Measurements from ENCODE around the gene PRMT1. TPM values are rescaled to one million over a fixed set of nuclear protein-coding genes. Genes with fewer than 3 reads are reported as not detected.
"Not testable (repeated sequence)": the region's sequence is repeated elsewhere in the genome, so short reads cannot be mapped to it uniquely, and the experiment has no call there.

Gene PRMT1
- total and polyA plus RNA-seq, 2 donors, result 121 to 215 TPM

DNA sequence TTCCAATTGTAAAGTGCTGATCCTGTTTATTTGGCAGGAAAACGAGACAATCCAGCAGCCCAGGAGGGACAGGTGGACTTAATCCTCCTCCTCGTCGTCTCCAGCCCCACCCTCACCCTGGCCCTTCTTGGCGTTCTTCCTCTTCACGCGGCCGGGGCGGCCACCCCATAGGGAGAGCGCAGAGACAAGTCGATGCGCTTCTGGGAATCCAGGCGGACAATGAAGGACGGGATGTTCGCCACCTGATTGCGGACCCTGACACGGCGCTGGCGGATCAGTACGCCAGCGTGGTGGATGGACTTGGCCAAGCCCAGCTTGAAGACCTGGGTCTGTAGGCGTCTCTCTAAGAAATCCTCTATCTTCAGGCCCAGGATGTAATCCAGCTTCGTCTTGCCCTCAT, 42.3 kb downstream of the PRMT1 start:
- H3K4me3 ChIP-seq (ENCODE audit: low read depth, low read length); H3K36me3 ChIP-seq (ENCODE audit: insufficient read depth); H3K4me1 ChIP-seq (ENCODE audit: insufficient read depth); H3K27ac ChIP-seq (ENCODE audit: low read depth); DNase-seq (ENCODE audit: extremely low spot score): not testable (repeated sequence)
- 74% methylated on average over 22 of the region's 22 CpGs for WGBS

DNA sequence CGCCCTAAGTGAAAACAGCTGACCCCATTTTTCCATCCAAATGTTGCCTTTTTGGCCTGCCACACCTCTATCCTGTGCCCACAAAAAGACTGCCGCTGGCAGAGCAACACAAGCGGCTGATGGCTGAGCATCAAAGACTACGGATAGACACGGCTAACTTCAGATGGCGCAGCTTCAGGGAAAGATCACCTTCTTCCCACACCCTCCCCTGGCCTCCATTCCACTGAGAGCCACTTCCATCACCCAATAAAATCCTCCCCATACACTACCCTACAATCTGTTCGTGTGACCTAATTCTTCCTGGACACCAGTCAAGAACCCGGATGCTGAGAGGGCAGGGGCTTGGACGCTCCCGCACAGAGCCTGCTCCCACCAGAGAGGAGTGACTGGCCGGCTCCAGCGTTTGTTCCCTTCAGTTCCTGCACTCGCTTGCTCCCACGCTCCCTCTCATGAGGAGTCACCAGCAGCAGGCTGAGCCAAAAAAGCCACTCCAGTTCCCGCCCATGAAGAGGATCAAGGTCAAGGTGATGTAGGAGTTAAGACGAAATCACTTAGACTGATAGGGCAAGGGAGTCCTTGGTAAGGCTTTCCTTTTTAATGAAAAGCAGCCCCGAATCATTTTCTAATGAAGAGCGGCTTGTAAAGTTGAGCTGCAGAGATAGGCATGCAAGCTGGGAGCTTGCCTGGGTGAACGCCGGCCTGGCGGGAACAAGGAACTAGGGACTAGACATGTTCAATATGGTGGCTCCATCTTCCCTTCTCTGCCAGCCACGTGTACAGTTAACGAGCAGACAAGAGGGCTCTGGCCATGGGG, 50.4 kb downstream of the PRMT1 start:
- WGBS, result 25% methylated on average over 23 of the region's 23 CpGs
- DNase-seq (ENCODE audit: extremely low spot score), result peak; percentile 83
- Histone ChIP-seq H3K36me3 (ENCODE audit: insufficient read depth) (no peaks in the 10 kb centered on the region), H3K4me3 (ENCODE audit: low read depth, low read length) (no peak overlapping the region), H3K4me1 (ENCODE audit: insufficient read depth) (no peaks in the 10 kb centered on the region), H3K27ac (ENCODE audit: low read depth) (no peak overlapping the region)

DNA sequence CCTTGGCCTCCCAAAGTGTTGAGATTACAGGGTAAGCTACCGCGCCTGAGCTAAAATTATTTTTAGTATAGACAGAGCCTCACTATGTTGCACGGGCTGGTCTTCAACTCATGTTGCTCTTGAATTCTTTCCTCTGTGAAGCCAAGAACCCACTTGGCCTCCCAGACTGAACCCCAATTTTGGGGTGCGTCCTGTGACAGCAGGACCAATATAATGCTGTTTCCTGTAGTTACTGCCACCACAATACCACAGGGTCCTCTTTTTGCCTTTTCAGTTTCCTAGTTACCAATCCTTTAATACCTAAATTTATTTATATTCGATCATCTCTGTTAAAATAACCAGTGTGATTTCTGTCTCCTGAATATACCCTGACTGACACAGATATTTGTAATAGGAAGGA, 53.1 kb downstream of the PRMT1 start:
- H3K4me3 ChIP-seq (ENCODE audit: low read depth, low read length), result no peak overlapping the region
- DNase-seq (ENCODE audit: extremely low spot score), result no peak
- no peak overlapping the region for H3K27ac ChIP-seq (ENCODE audit: low read depth)
- H3K36me3 ChIP-seq (ENCODE audit: insufficient read depth), result no peaks in the 10 kb centered on the region
- no peaks in the 10 kb centered on the region for H3K4me1 ChIP-seq (ENCODE audit: insufficient read depth)
- WGBS, result 75% methylated on average over 5 of the region's 5 CpGs

Small RNA genes lying within 50 kb of the gene (small RNA-seq; reads per million reads assigned to genes)
- gene MIR5088, result not detected

Other genes starting within 250 kb of the PRMT1 start
- gene SLC17A7, start 235.7 kb upstream of the PRMT1 start, total RNA-seq, result 0.85 TPM
- 2.1 TPM for gene SLC17A7, start 235.7 kb upstream of the PRMT1 start, polyA plus RNA-seq
- 49.6 TPM for gene PIH1D1, start 225.5 kb upstream of the PRMT1 start, total RNA-seq
- gene PIH1D1, start 225.5 kb upstream of the PRMT1 start, polyA plus RNA-seq, result 69.6 TPM
- 14.2 TPM for gene ALDH16A1, start 224.0 kb upstream of the PRMT1 start, total RNA-seq
- gene ALDH16A1, start 224.0 kb upstream of the PRMT1 start, polyA plus RNA-seq, result 34.7 TPM
- gene FLT3LG, start 203.1 kb upstream of the PRMT1 start, total RNA-seq, result 3.4 TPM
- gene FLT3LG, start 203.1 kb upstream of the PRMT1 start, polyA plus RNA-seq, result 18.8 TPM
- 2,198 TPM for gene RPL13A, start 189.7 kb upstream of the PRMT1 start, total RNA-seq
- 3,726 TPM for gene RPL13A, start 189.7 kb upstream of the PRMT1 start, polyA plus RNA-seq
- 1,853 TPM for gene RPS11, start 180.8 kb upstream of the PRMT1 start, total RNA-seq
- 3,946 TPM for gene RPS11, start 180.8 kb upstream of the PRMT1 start, polyA plus RNA-seq
- 118 TPM for gene FCGRT, start 164.6 kb upstream of the PRMT1 start, total RNA-seq
- gene FCGRT, start 164.6 kb upstream of the PRMT1 start, polyA plus RNA-seq, result 200 TPM
- gene RCN3, start 149.3 kb upstream of the PRMT1 start, total RNA-seq, result 50.2 TPM
- gene RCN3, start 149.3 kb upstream of the PRMT1 start, polyA plus RNA-seq, result 31.2 TPM
- 33.0 TPM for gene NOSIP, start 96.7 kb upstream of the PRMT1 start, total RNA-seq
- 67.2 TPM for gene NOSIP, start 96.7 kb upstream of the PRMT1 start, polyA plus RNA-seq
- gene PRRG2, start 96.0 kb upstream of the PRMT1 start, total RNA-seq, result 1.6 TPM
- gene PRRG2, start 96.0 kb upstream of the PRMT1 start, polyA plus RNA-seq, result 3.6 TPM
- gene PRR12, start 86.1 kb upstream of the PRMT1 start, total RNA-seq, result 4.2 TPM
- 20.3 TPM for gene PRR12, start 86.1 kb upstream of the PRMT1 start, polyA plus RNA-seq
- gene RRAS, start 37.1 kb upstream of the PRMT1 start, total RNA-seq, result 11.8 TPM
- gene RRAS, start 37.1 kb upstream of the PRMT1 start, polyA plus RNA-seq, result 279 TPM
- 8.3 TPM for gene SCAF1, start 35.1 kb upstream of the PRMT1 start, total RNA-seq
- 42.3 TPM for gene SCAF1, start 35.1 kb upstream of the PRMT1 start, polyA plus RNA-seq
- gene IRF3, start 11.4 kb upstream of the PRMT1 start, total RNA-seq, result 31.9 TPM
- gene IRF3, start 11.4 kb upstream of the PRMT1 start, polyA plus RNA-seq, result 84.9 TPM
- 3.1 TPM for gene BCL2L12, start 11.3 kb upstream of the PRMT1 start, total RNA-seq
- gene BCL2L12, start 11.3 kb upstream of the PRMT1 start, polyA plus RNA-seq, result 23.6 TPM
- gene ADM5, start 12.3 kb downstream of the PRMT1 start, total RNA-seq, result 1.4 TPM
- gene ADM5, start 12.3 kb downstream of the PRMT1 start, polyA plus RNA-seq, result 6.3 TPM
- 11.8 TPM for gene CPT1C, start 13.8 kb downstream of the PRMT1 start, total RNA-seq
- gene CPT1C, start 13.8 kb downstream of the PRMT1 start, polyA plus RNA-seq, result 7.3 TPM
- 0.26 TPM for gene TSKS, start 86.0 kb downstream of the PRMT1 start, total RNA-seq
- 1.2 TPM for gene TSKS, start 86.0 kb downstream of the PRMT1 start, polyA plus RNA-seq
- gene AP2A1, start 89.7 kb downstream of the PRMT1 start, total RNA-seq, result 37.3 TPM
- 95.4 TPM for gene AP2A1, start 89.7 kb downstream of the PRMT1 start, polyA plus RNA-seq
- 13.3 TPM for gene FUZ, start 136.0 kb downstream of the PRMT1 start, total RNA-seq
- 29.0 TPM for gene FUZ, start 136.0 kb downstream of the PRMT1 start, polyA plus RNA-seq
- 16.7 TPM for gene MED25, start 141.0 kb downstream of the PRMT1 start, total RNA-seq
- 42.9 TPM for gene MED25, start 141.0 kb downstream of the PRMT1 start, polyA plus RNA-seq
- gene PTOV1, start 173.9 kb downstream of the PRMT1 start, total RNA-seq, result 46.1 TPM
- 121 TPM for gene PTOV1, start 173.9 kb downstream of the PRMT1 start, polyA plus RNA-seq
- gene PNKP, start 190.3 kb downstream of the PRMT1 start, total RNA-seq, result 28.4 TPM
- 31.4 TPM for gene PNKP, start 190.3 kb downstream of the PRMT1 start, polyA plus RNA-seq
- gene AKT1S1, start 200.1 kb downstream of the PRMT1 start, total RNA-seq, result 4.7 TPM
- gene AKT1S1, start 200.1 kb downstream of the PRMT1 start, polyA plus RNA-seq, result 55.0 TPM
- 8.5 TPM for gene TBC1D17, start 200.4 kb downstream of the PRMT1 start, total RNA-seq
- 74.6 TPM for gene TBC1D17, start 200.4 kb downstream of the PRMT1 start, polyA plus RNA-seq
- 0.58 TPM for gene IL4I1, start 219.6 kb downstream of the PRMT1 start, total RNA-seq
- 1.4 TPM for gene IL4I1, start 219.6 kb downstream of the PRMT1 start, polyA plus RNA-seq

All from urinary bladder (tissue), 4 donors.